SK-N-SH treated with all-trans-retinoic acid at 6 μM for 48 hours (cell line): Measurements from ENCODE around the gene ZFP91.

Source experiments
- ARNTL ChIP-seq: fragments of 450-650 bp; formaldehyde crosslinking; IDR thresholded peaks from 2 replicates; pipeline ENCODE4 v1.5.0; 2020; ENCODE audit warnings: low read depth, mild to moderate bottlenecking, moderate library complexity, borderline replicate concordance
- OSR1 ChIP-seq: fragments of 250-450 bp; sonication (Bioruptor Pico); IDR thresholded peaks from 2 replicates; pipeline ENCODE4 v1.8.0; 2022; ENCODE audit warnings: moderate library complexity, mild to moderate bottlenecking, inconsistent platforms
- SNAI2 ChIP-seq: fragments of 250-450 bp; sonication (Bioruptor Pico); IDR thresholded peaks from 2 replicates; pipeline ENCODE4 v1.5.0; 2020; ENCODE audit warnings: mild to moderate bottlenecking, moderate library complexity
- ZNF565 ChIP-seq: fragments of 450-650 bp; formaldehyde crosslinking; conservative IDR thresholded peaks from 2 replicates; pipeline ENCODE4 v1.5.0; 2020; ENCODE audit warnings: low read depth, mild to moderate bottlenecking, moderate library complexity

DNA sequence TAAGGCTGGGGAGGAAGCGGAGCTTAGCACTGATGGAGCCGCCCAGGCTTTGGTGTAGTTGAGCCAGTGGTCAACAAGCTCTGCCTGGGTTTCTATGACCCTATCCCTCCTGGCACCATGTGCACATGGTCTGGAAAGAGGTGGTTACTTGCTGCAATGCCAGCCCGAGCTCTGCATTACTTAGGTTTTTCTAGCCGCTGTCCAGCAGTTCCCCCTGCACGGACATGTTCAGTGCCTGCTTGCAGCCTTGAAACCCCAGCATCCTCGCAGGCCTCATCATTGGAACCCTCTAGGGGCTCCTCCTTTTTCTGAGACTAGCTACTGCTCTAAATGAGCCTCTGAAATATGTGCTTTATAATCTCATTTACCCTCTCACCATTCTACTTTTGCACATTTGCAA is 60.2 kb downstream of the ZFP91 start:
- no peak for TF ChIP-seq ARNTL
- TF ChIP-seq SNAI2 (CRISPR knock-in tag) = no peak
- no peak for TF ChIP-seq OSR1
- TF ChIP-seq ZNF565 (CRISPR knock-in tag) = no peak
